ENCODE results near the gene FAM120B. TPM values are rescaled to one million over a fixed set of nuclear protein-coding genes. Genes with fewer than 3 reads are reported as not detected.
A peak's percentile ranks its signal among the peaks of the same experiment; 100 is the strongest.

Gene FAM120B
- total RNA-seq, 1 experiment from 2014 or later = 16.7 TPM

DNA sequence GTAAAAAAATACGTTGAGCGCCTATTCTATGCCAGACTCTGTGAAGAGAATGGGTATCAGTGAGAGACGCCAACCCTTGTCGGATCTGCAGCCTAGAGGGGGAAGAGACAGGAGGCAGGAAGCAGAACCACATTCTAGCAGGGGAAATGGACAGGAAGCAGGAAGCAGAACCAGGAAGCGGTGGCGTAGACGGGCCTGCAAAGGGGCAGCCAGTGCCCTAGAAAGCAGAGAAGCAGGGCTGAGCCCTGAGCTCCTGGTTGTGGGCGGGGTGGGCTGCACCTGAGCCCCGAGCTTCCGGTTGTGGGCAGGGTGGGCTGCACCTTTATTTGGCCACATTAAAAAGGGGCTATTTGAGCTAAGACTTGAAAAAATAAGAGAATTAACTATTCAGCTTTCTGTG is 71.9 kb downstream of the FAM120B start:
- Histone ChIP-seq H2BK20ac (ENCODE audit: low read depth, low read length, poor library complexity, severe bottlenecking) (no peak overlapping the region), H3T11ph (ENCODE audit: low read length) (no peak overlapping the region), H2BK15ac (ENCODE audit: low read depth, low read length) (no peak overlapping the region), H2BK12ac (ENCODE audit: insufficient read length, low read depth, low read length) (no peak overlapping the region), H3K14ac (ENCODE audit: insufficient read depth, low read length) (no peak overlapping the region), H4K20me1 (ENCODE audit: control insufficient read depth, insufficient read depth, insufficient read length) (no peaks in the 10 kb centered on the region), H3K4me2 (ENCODE audit: insufficient read depth, insufficient read length, low read length) (no peak overlapping the region), H2BK120ac (ENCODE audit: low read depth, low read length, poor library complexity, severe bottlenecking) (no peak overlapping the region), H3K9me3 (ENCODE audit: control insufficient read depth, low read depth, low read length) (no peaks in the 10 kb centered on the region), H4K8ac (replicated peaks; ENCODE audit: insufficient read length, low read depth, low read length) (no peak overlapping the region), H2AK5ac (ENCODE audit: insufficient read length, low read length) (no peak overlapping the region), H3K27ac (ENCODE audit: insufficient read length, low read depth, low read length) (no peak overlapping the region), H3K79me2 (ENCODE audit: insufficient read depth, low read length) (no peaks in the 10 kb centered on the region), H3K56ac (ENCODE audit: insufficient read length, low read depth, low read length) (no peak overlapping the region), H2BK5ac (ENCODE audit: insufficient read length, low read length) (no peak overlapping the region), H2AFZ (ENCODE audit: low read length) (no peak overlapping the region), H4K91ac (ENCODE audit: insufficient read length, low read depth, low read length) (no peak overlapping the region), H4K5ac (ENCODE audit: insufficient read length, low read depth, low read length) (no peak overlapping the region), H3K4me1 (ENCODE audit: insufficient read depth, low read length) (no peaks in the 10 kb centered on the region), H3K18ac (ENCODE audit: insufficient read length, low read depth, low read length) (no peak overlapping the region), H3K79me1 (ENCODE audit: insufficient read depth, low read depth, low read length, poor library complexity, severe bottlenecking) (no peaks in the 10 kb centered on the region), H3K23me2 (ENCODE audit: insufficient read length, low read depth, low read length, poor library complexity, severe bottlenecking) (no peaks in the 10 kb centered on the region), H3K9ac (ENCODE audit: extremely low read depth, insufficient read length, low read length) (no peak overlapping the region), H3K23ac (ENCODE audit: insufficient read length, low read depth, low read length) (no peak overlapping the region), H3K27me3 (ENCODE audit: insufficient read depth, low read length) (no peaks in the 10 kb centered on the region), H3K4ac (ENCODE audit: low read depth, low read length) (no peak overlapping the region)
- TF ChIP-seq, protein P1, sequence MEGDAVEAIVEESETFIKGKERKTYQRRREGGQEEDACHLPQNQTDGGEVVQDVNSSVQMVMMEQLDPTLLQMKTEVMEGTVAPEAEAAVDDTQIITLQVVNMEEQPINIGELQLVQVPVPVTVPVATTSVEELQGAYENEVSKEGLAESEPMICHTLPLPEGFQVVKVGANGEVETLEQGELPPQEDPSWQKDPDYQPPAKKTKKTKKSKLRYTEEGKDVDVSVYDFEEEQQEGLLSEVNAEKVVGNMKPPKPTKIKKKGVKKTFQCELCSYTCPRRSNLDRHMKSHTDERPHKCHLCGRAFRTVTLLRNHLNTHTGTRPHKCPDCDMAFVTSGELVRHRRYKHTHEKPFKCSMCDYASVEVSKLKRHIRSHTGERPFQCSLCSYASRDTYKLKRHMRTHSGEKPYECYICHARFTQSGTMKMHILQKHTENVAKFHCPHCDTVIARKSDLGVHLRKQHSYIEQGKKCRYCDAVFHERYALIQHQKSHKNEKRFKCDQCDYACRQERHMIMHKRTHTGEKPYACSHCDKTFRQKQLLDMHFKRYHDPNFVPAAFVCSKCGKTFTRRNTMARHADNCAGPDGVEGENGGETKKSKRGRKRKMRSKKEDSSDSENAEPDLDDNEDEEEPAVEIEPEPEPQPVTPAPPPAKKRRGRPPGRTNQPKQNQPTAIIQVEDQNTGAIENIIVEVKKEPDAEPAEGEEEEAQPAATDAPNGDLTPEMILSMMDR (conservative IDR thresholded peaks at IDR 0.05) = no peak
- Mint-ChIP-seq H3K9me3 (no peaks in the 10 kb centered on the region), H3K4me1 (peaks cover 3 to 5% of the 10 kb centered on the region in 2 experiments; a peak in 2 of 4 replicates), H3K27me3 (ENCODE audit: low read depth) (no peaks in the 10 kb centered on the region), H3K36me3 (ENCODE audit: insufficient read depth in 1 of 3, low read depth in 3 of 3) (no peaks in the 10 kb centered on the region; a peak in 1 of 7 replicates), H3K27ac (peak overlapping the region in 1 of 3 experiments; percentile 12; a peak in 2 of 7 replicates), H3K4me3 (no peak overlapping the region)
- WGBS (ENCODE audit: extremely low coverage, insufficient read length, low lambda C conversion rate) = no CpG with 5 or more reads among the region's 10 CpGs
- no peak for DNase-seq

All from H9 (cell line).